Right lobe of liver (tissue), 4 donors: ENCODE data around the gene SOST.

Experiments
- POLR2A ChIP-seq: fragments of 450-650 bp; IDR thresholded peaks from one replicate; pipeline ENCODE4 v1.6.1; 2017; ENCODE audit warnings: antibody characterized with exemption, mild to moderate bottlenecking
- TF ChIP-seq, protein P1 (sequence below), 4 donors: fragments of 200-600 bp in 3 of 4; fragments of 450-650 bp in 1 of 4; IDR thresholded peaks; one replicate each; pipeline versions ENCODE4 v1.5.1 to v1.8.0; 2016 to 2022; ENCODE audit warnings: antibody characterized with exemption in 4 of 4, mild to moderate bottlenecking in 2 of 4
- donor health status: DM: no; HTN: no; CAD: no.
- donor health status: DM: no; HTN: no; CAD: no.
- donor health status: DM: no; HTN: yes; CAD: no.

DNA sequence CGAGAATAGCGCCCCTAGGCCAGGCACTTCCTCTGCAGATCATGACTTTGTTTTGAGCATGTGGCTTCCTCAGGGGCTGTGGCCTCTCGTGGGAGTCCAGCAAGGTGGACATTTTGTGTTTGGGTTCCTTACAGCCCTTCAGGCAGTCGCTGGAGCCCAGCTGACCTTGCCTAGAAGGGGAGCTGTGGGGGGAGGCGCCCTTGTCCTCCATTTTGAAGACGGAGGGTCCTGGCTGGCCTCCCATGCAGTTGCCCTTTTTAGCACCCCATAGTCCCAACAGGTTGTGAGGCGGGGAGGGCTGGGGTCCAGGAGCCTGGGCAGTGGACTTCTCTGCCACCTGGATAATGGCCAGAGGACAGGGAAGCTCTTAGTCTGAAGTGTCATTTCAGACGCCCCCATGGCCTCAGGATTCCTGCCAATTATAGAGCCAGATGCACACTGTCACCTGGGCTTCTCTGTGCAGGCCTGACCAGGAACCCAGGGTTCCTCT is 1.4 kb downstream of the SOST start:
- TF ChIP-seq, protein P1, sequence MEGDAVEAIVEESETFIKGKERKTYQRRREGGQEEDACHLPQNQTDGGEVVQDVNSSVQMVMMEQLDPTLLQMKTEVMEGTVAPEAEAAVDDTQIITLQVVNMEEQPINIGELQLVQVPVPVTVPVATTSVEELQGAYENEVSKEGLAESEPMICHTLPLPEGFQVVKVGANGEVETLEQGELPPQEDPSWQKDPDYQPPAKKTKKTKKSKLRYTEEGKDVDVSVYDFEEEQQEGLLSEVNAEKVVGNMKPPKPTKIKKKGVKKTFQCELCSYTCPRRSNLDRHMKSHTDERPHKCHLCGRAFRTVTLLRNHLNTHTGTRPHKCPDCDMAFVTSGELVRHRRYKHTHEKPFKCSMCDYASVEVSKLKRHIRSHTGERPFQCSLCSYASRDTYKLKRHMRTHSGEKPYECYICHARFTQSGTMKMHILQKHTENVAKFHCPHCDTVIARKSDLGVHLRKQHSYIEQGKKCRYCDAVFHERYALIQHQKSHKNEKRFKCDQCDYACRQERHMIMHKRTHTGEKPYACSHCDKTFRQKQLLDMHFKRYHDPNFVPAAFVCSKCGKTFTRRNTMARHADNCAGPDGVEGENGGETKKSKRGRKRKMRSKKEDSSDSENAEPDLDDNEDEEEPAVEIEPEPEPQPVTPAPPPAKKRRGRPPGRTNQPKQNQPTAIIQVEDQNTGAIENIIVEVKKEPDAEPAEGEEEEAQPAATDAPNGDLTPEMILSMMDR (IDR thresholded peaks at IDR 0.05) = no peak
- TF ChIP-seq POLR2A = no peak
